Measurements from ENCODE around the gene UAP1.

UAP1 gene

DNA sequence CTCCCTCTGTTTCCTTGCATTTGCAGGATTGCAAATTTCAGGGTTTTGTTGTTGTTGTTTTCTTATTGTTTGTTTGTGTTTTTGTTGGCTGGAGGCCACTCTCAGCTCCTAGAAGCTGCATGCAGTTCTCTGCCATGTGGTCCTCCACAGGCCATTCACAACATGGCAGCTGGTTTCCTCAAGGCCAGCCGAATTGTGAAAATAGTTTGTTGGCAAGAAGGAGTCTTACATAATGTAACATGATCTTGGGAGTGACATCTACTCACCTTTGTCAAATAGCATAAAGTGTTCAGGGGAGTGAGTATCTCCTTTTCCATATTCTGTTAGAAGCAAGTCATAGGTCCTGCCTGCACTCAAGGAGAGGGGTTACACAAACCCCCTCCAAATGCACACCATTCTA lies 10.6 kb upstream of the UAP1 start:
- H2AFZ ChIP-seq (ENCODE audit: low read length) = 0 out of 2 replicates have a peak overlapping the region, but pooled peaks have one; percentile 32

DNA sequence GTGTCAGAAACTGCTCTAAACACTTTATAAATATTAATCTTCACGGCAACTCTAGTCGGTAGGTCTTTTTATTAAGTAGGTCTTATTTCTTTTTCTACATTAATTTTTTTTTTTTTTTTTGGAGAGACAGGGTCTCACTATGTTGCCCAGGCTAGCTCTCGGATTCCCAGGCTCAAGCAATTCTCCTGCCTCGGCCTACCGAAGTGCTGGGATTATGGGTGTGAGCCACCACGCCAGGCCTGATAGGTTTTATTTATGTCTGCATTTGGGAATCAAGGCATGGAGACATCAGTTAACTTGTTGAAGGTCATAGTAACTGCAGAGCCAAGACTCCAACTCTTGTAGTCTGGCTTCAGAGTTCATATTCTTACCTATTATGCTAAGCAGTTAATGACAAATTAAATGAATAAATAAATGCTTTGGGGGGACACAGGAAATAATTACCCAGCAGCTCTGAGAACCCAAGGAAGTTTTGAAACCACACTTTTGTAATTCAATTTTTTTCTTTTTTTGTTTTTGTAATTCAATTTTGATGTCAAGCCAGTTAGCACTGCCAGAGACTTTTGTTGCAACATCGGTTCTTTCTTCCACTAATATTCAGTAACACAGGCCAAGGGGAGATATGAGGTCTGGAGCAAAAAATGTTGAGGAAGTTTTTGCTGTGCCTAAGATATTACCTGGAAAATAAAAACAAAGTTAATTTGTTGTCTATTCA lies 9.4 kb upstream of the UAP1 start:
- Histone ChIP-seq H3K9me3 (ENCODE audit: insufficient read depth, low read depth, low read length) (no peaks in the 10 kb centered on the region), H2AFZ (ENCODE audit: low read length) (no peak overlapping the region), H3K9ac (ENCODE audit: low read depth, low read length, poor library complexity, severe bottlenecking) (no peak overlapping the region), H3K9me2 (replicated peaks; ENCODE audit: low read depth, low read length) (no peaks in the 10 kb centered on the region), H4K20me1 (ENCODE audit: insufficient read depth, low read length, poor library complexity, severe bottlenecking) (no peaks in the 10 kb centered on the region), H3K79me2 (ENCODE audit: insufficient read depth, low read length) (no peaks in the 10 kb centered on the region), H3F3A (ENCODE audit: low read depth) (no peaks in the 10 kb centered on the region), H3K27me3 (ENCODE audit: insufficient read depth, low read length, poor library complexity, severe bottlenecking) (no peaks in the 10 kb centered on the region), H3K36me3 (ENCODE audit: insufficient read depth, low read length) (no peaks in the 10 kb centered on the region), H3K4me1 (ENCODE audit: insufficient read depth, low read length, poor library complexity, severe bottlenecking) (no peaks in the 10 kb centered on the region), H3K4me2 (ENCODE audit: low read depth, low read length, poor library complexity, severe bottlenecking) (no peak overlapping the region), H3K4me3 (ENCODE audit: low read length, poor library complexity, severe bottlenecking) (no peak overlapping the region)
- TF ChIP-seq CTCF (conservative IDR thresholded peaks at IDR 0.05; ENCODE audit: low read length) (no peak), EZH2phosphoT487 (IDR thresholded peaks at IDR 0.05; ENCODE audit: borderline replicate concordance) (no peak)

More for the DNA sequence above, 10.6 kb upstream of the UAP1 start:
- Histone ChIP-seq H3K79me2 (ENCODE audit: insufficient read depth, low read length) (no peaks in the 10 kb centered on the region), H3K27me3 (ENCODE audit: insufficient read depth, low read length, poor library complexity, severe bottlenecking) (no peaks in the 10 kb centered on the region), H3K4me2 (ENCODE audit: low read depth, low read length, poor library complexity, severe bottlenecking) (no peak overlapping the region), H3K9me2 (replicated peaks; ENCODE audit: low read depth, low read length) (no peaks in the 10 kb centered on the region), H3K9me3 (ENCODE audit: insufficient read depth, low read depth, low read length) (no peaks in the 10 kb centered on the region), H3K36me3 (ENCODE audit: insufficient read depth, low read length) (no peaks in the 10 kb centered on the region), H3F3A (ENCODE audit: low read depth) (no peaks in the 10 kb centered on the region), H4K20me1 (ENCODE audit: insufficient read depth, low read length, poor library complexity, severe bottlenecking) (no peaks in the 10 kb centered on the region), H3K9ac (ENCODE audit: low read depth, low read length, poor library complexity, severe bottlenecking) (no peak overlapping the region), H3K4me3 (ENCODE audit: low read length, poor library complexity, severe bottlenecking) (no peak overlapping the region), H3K4me1 (ENCODE audit: insufficient read depth, low read length, poor library complexity, severe bottlenecking) (no peaks in the 10 kb centered on the region)
- TF ChIP-seq CTCF (conservative IDR thresholded peaks at IDR 0.05; ENCODE audit: low read length) (no peak), EZH2phosphoT487 (IDR thresholded peaks at IDR 0.05; ENCODE audit: borderline replicate concordance) (no peak)

- no peak overlapping the region for H3K4me2 ChIP-seq (ENCODE audit: low read depth, low read length, poor library complexity, severe bottlenecking)
- H3K36me3 ChIP-seq (ENCODE audit: insufficient read depth, low read length) = no peaks in the 10 kb centered on the region
- TF ChIP-seq CTCF (conservative IDR thresholded peaks at IDR 0.05; ENCODE audit: low read length) (no peak), EZH2phosphoT487 (IDR thresholded peaks at IDR 0.05; ENCODE audit: borderline replicate concordance) (no peak)
- H3K4me3 ChIP-seq (ENCODE audit: low read length, poor library complexity, severe bottlenecking) = no peak overlapping the region
- no peak overlapping the region for H3K9ac ChIP-seq (ENCODE audit: low read depth, low read length, poor library complexity, severe bottlenecking)
- no peaks in the 10 kb centered on the region for H3K4me1 ChIP-seq (ENCODE audit: insufficient read depth, low read length, poor library complexity, severe bottlenecking)
- H3F3A ChIP-seq (ENCODE audit: low read depth) = no peaks in the 10 kb centered on the region
- no peaks in the 10 kb centered on the region for H3K9me2 ChIP-seq (replicated peaks; ENCODE audit: low read depth, low read length)
- H3K9me3 ChIP-seq (ENCODE audit: insufficient read depth, low read depth, low read length) = no peaks in the 10 kb centered on the region
- H3K27me3 ChIP-seq (ENCODE audit: insufficient read depth, low read length, poor library complexity, severe bottlenecking) = no peaks in the 10 kb centered on the region
- no peaks in the 10 kb centered on the region for H4K20me1 ChIP-seq (ENCODE audit: insufficient read depth, low read length, poor library complexity, severe bottlenecking)
- no peaks in the 10 kb centered on the region for H3K79me2 ChIP-seq (ENCODE audit: insufficient read depth, low read length)
- no peak overlapping the region for H2AFZ ChIP-seq (ENCODE audit: low read length)
Measured at GRCh38 chr1:162552684-162553252, 8.8 kb upstream of the UAP1 start.

All from Loucy (cell line).